ENCODE results near the gene RFTN2.
"Not testable (repeated sequence)": the region's sequence is repeated elsewhere in the genome, so short reads cannot be mapped to it uniquely, and the experiment has no call there.

Gene RFTN2

GRCh38 chr2:197675246-197675645 is at the start of gene RFTN2:
Gene RFTN2 (minus strand): TSS chr2:197675587. CDS start chr2:197675458, 129 bp downstream.
- no peak for DNase-seq

- no peak for DNase-seq
These were observed 42.5 kb upstream of the RFTN2 start for GRCh38 chr2:197717863-197718262.

- peak in 1 of 2 experiments; percentile 5 for DNase-seq
These were observed 37.9 kb upstream of the RFTN2 start for GRCh38 chr2:197713271-197713670.

DNA sequence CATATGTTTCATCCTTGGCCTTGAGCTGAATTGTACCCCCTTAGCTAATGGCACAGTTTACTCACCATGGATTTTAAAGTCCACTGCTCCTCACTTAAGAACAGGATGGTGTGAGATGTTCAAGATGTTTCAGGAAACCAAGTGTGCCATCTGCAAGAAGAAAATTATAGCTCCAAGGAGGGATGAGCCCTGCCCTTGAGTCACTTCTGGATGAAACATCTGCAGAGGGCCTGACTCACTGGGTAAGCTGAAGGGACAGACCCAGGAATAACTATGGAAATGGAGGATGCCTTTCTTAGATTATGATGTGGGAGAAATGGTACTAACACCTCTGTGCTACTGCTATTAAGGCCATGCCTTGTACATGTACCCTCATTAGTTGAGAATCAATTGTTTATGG is 36.2 kb upstream of the RFTN2 start:
- DNase-seq, result no peak

- no peak for DNase-seq
These were observed 35.1 kb upstream of the RFTN2 start for GRCh38 chr2:197710424-197711042.

DNA sequence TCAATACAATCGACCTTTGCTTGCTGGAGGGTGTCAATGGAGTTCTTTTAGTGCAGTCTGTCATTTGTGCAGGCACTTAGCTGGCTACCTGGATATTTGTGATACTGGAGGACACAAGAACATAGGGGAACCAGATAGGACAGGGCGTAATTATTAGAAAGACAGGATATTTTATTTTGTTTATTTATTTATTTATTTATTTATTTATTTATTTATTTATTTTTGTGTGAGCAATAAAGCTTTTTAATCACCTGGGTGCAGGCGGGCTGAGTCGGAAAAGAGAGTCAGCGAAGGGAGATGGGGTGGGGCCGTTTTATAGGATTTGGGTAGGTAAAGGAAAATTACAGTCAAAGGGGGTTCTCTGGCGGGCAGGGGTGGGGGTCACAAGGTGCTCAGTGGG is 33.8 kb upstream of the RFTN2 start:
- DNase-seq, result not testable (repeated sequence)

DNA sequence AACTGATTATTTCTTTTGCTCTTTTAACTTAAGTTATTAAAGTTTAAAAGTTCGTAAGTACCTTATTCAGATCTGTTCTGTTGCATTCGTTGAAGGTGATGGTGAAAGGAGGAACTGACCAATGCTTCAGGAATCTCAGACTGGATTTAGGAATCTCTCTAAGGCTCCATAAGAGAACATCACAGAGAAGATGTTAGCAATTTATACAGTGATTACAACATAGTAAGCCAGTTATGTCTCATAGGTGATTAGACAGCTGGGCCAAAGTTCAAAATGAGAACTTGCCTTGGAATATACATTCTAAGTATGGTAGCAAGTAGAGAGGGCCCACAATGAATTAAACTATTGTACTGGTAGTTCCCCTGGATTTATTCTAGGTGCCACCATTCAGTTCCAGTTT is 32.9 kb upstream of the RFTN2 start:
- peak in 1 of 2 experiments; percentile 9 for DNase-seq

GRCh38 chr2:197707316-197708213 is 32.2 kb upstream of the RFTN2 start:
- peak; percentile 61 to 71 for DNase-seq

DNA sequence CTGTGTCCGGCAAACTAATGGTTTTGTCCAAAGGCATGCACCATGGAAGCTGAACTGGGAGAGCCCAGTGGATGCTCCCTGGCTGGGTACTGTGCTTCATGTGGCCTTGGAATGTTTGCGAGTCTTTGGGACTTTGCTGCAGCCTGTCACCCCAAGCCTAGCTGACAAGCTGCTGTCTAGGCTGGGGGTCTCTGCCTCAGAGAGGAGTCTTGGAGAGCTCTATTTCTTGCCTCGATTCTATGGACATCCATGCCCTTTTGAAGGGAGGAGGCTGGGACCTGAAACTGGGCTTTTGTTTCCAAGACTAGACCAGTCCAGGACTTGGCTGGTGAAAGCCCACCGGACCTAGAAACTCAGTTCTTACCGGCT is 31.4 kb upstream of the RFTN2 start:
- no peak for DNase-seq

GRCh38 chr2:197705912-197706838 is 30.8 kb upstream of the RFTN2 start:
- peak in 1 of 2 experiments; percentile 30 for DNase-seq

GRCh38 chr2:197705121-197705911 is 29.9 kb upstream of the RFTN2 start, which contains the start of gene MARS2:
Gene MARS2 (plus strand): TSS chr2:197705369. CDS start chr2:197705406, 37 bp downstream.
- peak; percentile 85 to 86 for DNase-seq

- peak; percentile 71 to 82 for DNase-seq
These were observed 29.2 kb upstream of the RFTN2 start for GRCh38 chr2:197704434-197705120.

DNA sequence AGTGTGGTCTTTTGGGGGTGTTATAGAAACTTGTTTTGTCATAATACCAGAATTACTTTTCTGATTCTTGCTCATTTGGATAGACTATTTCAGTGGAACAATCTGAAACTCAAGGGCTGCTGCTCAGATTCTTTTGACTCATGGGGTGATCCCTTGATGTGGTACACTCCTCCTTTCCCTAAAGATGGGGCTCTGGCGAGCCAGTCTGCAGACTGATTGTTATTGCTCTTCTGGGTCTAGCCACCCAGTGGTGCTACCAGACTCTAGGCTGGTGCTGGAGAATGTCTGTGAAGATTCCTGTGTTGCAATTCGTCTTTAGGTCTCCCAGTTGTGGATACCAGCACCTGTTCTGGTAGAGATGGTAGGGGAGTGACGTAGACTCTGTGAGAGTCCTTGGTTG is 25.6 kb upstream of the RFTN2 start:
- DNase-seq, result no peak

GRCh38 chr2:197699724-197700123 is 24.3 kb upstream of the RFTN2 start:
- not testable (repeated sequence) for DNase-seq

GRCh38 chr2:197696571-197696970 is 21.2 kb upstream of the RFTN2 start:
- not testable (repeated sequence) for DNase-seq

DNA sequence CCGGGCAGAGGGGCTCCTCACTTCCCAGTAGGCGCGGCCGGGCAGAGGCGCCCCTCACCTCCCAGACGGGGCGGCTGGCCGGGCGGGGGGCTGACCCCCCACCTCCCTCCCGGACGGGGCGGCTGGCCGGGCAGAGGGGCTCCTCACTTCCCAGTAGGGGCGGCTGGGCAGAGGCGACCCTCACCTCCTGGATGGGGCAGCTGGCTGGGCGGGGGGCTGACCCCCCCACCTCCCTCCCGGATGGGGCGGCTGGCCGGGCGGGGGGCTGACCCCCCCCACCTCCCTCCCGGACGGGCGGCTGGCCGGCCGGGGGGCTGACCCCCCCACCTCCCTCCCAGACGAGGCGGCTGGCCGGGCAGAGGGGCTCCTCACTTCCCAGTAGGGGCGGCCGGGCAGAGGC is 20.6 kb upstream of the RFTN2 start:
- not testable (repeated sequence) for DNase-seq

DNA sequence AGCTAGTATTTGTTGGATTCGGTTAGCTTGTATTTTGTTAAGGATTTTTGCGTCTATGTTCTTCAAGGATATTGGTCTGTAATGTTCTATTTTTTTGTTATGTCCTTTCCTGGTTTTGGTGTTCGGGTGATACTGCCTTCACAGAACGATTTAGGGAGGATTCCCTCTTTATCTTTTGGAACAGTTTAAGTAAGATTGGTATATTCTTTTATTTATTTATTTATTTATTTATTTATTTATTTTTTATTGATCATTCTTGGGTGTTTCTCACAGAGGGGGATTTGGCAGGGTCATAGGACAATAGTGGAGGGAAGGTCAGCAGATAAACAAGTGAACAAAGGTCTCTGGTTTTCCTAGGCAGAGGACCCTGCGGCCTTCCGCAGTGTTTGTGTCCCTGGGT is 19.8 kb upstream of the RFTN2 start:
- DNase-seq, result not testable (repeated sequence)

GRCh38 chr2:197677483-197677882 is 2.1 kb upstream of the RFTN2 start:
- DNase-seq, result no peak

- DNase-seq, result no peak
These were observed 1.7 kb upstream of the RFTN2 start for GRCh38 chr2:197677056-197677455.

DNA sequence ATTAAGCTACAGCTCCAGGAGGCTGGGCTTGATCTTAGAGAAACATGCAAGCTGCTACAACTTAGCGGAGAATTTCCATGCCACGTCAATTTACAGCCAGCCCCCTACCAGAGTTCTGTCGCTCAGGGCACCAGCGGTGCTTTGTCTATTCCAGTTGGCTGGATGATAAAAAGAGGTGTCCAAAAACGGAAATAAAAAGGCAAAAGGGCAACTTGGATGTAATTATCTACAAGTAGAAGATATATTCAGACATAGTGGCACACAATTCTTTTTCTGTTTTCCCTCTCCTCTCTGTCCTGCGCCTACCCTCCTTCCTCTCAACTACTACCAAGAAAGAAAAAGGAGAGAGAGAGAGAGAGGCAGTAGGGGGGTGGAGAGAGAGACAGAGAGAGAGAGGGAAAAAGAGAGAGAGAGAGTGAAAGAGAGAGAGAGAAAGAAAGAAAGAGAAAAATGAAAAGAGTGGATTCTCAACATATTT is 363 bp upstream of the RFTN2 start:
- DNase-seq, result no peak

DNA sequence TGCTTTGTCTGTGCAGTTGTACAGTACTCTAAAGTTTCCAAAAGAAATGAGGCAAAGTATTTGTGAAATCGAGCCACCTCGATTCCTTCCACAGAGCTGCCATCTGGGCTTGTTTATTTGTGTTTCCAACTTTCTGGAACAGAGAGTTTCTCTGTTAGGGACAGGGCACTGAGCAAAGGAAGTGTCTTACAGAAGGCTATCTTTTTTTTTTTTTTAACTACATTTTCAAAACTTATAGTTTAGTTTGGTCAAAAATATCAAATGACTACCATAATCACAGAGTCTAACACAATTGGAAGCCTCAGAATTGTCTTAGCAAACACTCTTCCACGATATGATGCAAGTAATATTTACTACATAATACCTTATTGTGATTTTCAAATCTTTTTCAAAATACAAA is 796 bp downstream of the RFTN2 start:
- DNase-seq, result no peak

All from AML-193 (cell line).